WERI-Rb-1 (cell line): ENCODE data around the gene DBP.

ENCODE experiments used
- DNase-seq: peaks from one replicate; pipeline ENCODE4 v3.0.0-alpha.2; 2020
- H3K27ac ChIP-seq: fragments of 250-450 bp; sonication (Bioruptor Pico); 2 replicates; pipeline ENCODE4 v1.5.1; 2020; ENCODE audit warnings: mild to moderate bottlenecking, moderate library complexity
- H3K27me3 ChIP-seq: fragments of 250-450 bp; sonication (Bioruptor Pico); 2 replicates; pipeline ENCODE4 v1.5.1; 2021; ENCODE audit warnings: mild to moderate bottlenecking, low read depth, moderate library complexity; ENCODE audit not compliant: insufficient read depth, severe bottlenecking
- H3K36me3 ChIP-seq: fragments of 250-450 bp; sonication (Bioruptor Pico); 2 replicates; pipeline ENCODE4 v1.5.1; 2020; ENCODE audit warnings: mild to moderate bottlenecking, moderate library complexity
- H3K4me3 ChIP-seq: 2 replicates; pipeline ENCODE4 v1.5.1; 2011; ENCODE audit warnings: low read depth, mild to moderate bottlenecking, control low read depth, low read length
- H3K9me3 ChIP-seq: fragments of 250-450 bp; sonication (Bioruptor Pico); 2 replicates; pipeline ENCODE4 v1.5.1; 2021; ENCODE audit warnings: mild to moderate bottlenecking, moderate library complexity; ENCODE audit not compliant: severe bottlenecking
- TF ChIP-seq, protein P1 (sequence below): IDR thresholded peaks from 2 replicates; pipeline ENCODE4 v1.5.1; 2011; ENCODE audit warnings: low read depth, mild to moderate bottlenecking, control low read depth, inconsistent platforms, low read length

Gene DBP

DNA sequence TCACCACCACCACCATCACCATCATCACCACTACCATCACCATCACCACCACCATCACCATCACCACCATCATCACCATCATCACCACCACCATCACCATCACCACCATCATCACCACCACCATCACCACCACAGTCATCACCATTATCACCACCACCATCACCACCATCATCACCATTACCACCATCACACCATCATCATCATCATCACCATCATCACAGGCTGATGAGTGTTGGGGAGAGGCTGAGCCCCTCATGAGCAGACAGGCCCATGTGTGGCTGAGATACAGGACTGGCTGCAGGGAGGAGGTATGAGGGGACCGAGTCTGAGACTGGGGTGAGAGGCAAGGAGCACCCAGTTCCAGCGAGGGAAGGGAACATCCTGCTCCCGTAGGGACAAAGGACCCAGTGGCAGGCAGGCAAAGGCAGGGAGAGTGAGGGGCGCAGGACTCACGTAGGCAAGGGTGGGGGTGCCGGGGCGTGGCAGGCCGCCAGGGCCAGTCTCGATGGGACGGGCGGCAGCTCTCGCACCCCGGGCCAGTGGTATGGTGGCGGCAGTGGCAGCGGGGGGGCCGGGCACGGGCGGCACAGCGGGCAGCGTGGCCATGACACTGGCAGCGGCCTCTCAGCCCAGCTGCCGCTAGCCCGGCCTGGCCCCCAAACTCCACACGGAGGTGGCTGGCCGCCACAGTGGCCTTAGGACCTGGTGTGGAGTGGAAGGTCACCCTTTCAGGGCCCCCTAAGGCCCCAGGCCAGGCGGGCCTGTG lies 32.9 kb upstream of the DBP start:
- no peak overlapping the region for H3K4me3 ChIP-seq
- no peak for DNase-seq
- no peaks in the 10 kb centered on the region for H3K27me3 ChIP-seq
- TF ChIP-seq, protein P1, sequence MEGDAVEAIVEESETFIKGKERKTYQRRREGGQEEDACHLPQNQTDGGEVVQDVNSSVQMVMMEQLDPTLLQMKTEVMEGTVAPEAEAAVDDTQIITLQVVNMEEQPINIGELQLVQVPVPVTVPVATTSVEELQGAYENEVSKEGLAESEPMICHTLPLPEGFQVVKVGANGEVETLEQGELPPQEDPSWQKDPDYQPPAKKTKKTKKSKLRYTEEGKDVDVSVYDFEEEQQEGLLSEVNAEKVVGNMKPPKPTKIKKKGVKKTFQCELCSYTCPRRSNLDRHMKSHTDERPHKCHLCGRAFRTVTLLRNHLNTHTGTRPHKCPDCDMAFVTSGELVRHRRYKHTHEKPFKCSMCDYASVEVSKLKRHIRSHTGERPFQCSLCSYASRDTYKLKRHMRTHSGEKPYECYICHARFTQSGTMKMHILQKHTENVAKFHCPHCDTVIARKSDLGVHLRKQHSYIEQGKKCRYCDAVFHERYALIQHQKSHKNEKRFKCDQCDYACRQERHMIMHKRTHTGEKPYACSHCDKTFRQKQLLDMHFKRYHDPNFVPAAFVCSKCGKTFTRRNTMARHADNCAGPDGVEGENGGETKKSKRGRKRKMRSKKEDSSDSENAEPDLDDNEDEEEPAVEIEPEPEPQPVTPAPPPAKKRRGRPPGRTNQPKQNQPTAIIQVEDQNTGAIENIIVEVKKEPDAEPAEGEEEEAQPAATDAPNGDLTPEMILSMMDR, result no peak
- H3K9me3 ChIP-seq, result no peaks in the 10 kb centered on the region
- H3K27ac ChIP-seq, result no peak overlapping the region
- no peaks in the 10 kb centered on the region for H3K36me3 ChIP-seq

GRCh38 chr19:48668761-48669160 lies 31.6 kb upstream of the DBP start:
- DNase-seq, result no peak
- H3K36me3 ChIP-seq, result no peaks in the 10 kb centered on the region
- H3K4me3 ChIP-seq, result no peak overlapping the region
- H3K27me3 ChIP-seq, result no peaks in the 10 kb centered on the region
- no peak overlapping the region for H3K27ac ChIP-seq
- TF ChIP-seq, protein P1, result no peak
- H3K9me3 ChIP-seq, result no peaks in the 10 kb centered on the region

DNA sequence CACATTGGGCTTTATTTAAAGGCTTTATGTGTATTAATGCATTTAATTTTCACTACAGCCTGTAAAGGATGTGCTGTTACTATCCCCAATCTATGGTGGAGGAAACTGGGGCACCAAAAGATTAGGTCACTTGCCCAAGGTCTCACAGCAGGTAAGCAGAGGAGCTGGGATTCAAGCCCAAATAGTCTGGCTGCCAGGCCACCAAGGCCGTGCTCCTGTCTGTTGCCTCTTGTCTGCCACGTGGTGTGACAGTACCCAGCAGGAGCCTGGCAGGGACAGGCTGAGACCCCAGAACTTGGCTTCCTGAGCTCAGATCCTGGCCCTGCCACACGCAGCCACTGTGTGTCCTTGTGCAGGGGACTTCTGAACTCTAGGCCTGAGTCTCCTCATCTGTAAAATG lies 31.2 kb upstream of the DBP start:
- H3K27ac ChIP-seq, result no peak overlapping the region
- H3K4me3 ChIP-seq, result no peak overlapping the region
- no peak for DNase-seq
- H3K9me3 ChIP-seq, result no peaks in the 10 kb centered on the region
- H3K36me3 ChIP-seq, result no peaks in the 10 kb centered on the region
- no peaks in the 10 kb centered on the region for H3K27me3 ChIP-seq
- TF ChIP-seq, protein P1, result no peak

DNA sequence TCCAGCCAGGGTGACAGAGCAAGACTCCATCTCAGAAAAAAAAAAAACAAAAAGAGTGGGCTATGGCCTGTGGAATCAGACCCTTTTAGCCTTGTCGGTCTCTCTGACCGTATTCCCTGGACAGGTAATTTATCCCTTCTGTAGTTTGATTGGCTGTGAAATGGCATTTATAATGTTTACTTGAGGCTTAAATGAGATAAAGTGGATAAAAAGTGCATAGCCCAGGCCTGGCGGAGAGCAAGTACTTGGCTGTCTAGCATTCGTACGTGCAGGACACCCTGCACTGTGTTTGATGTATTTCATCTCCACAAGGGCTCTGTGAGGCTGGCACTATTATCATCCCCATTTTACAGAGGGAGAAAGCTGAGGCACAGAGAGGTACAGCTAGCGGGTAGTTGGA lies 28.6 kb upstream of the DBP start:
- no peak overlapping the region for H3K4me3 ChIP-seq
- no peak for DNase-seq
- H3K27ac ChIP-seq, result no peak overlapping the region
- H3K36me3 ChIP-seq, result no peaks in the 10 kb centered on the region
- no peaks in the 10 kb centered on the region for H3K9me3 ChIP-seq
- no peaks in the 10 kb centered on the region for H3K27me3 ChIP-seq
- TF ChIP-seq, protein P1, result no peak

GRCh38 chr19:48664476-48664875 lies 27.3 kb upstream of the DBP start:
- H3K4me3 ChIP-seq, result no peak overlapping the region
- no peak overlapping the region for H3K27ac ChIP-seq
- no peaks in the 10 kb centered on the region for H3K9me3 ChIP-seq
- TF ChIP-seq, protein P1, result no peak
- no peak for DNase-seq
- H3K36me3 ChIP-seq, result no peaks in the 10 kb centered on the region
- H3K27me3 ChIP-seq, result no peaks in the 10 kb centered on the region

DNA sequence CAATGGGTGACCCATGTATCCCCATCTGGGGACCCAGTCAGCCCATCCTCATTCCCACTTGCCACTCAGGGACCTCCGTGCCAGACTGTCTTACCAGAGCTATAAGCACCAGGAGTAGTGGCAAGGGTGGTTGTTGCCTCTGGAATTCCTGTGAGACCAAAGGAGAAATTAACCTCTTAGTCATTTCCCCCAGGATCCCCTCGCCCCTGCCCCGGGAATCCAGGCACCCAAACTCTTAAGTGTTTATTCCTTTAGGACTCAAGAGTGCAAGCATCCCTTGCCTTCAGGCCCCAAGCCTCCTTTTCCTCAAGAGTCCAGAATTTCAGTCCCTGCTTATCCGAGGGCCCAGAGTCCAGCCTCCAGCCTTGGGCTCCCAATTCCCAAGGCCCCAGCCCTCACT lies 26.5 kb upstream of the DBP start:
- H3K27me3 ChIP-seq, result no peaks in the 10 kb centered on the region
- H3K9me3 ChIP-seq, result no peaks in the 10 kb centered on the region
- no peak for DNase-seq
- H3K36me3 ChIP-seq, result no peaks in the 10 kb centered on the region
- H3K27ac ChIP-seq, result no peak overlapping the region
- H3K4me3 ChIP-seq, result no peak overlapping the region
- TF ChIP-seq, protein P1, result no peak
